Jurkat, Clone E6-1 (cell line): ENCODE measurements around the gene BRS3.

Source experiments
- DNase-seq: peaks from one replicate; pipeline ENCODE4 v3.0.0-alpha.2; 2011; ENCODE audit warnings: low read depth, low spot score
- H3K4me3 ChIP-seq: 2 replicates; pipeline ENCODE4 v1.5.1; 2011; ENCODE audit warnings: mild to moderate bottlenecking, low read length, control low read depth, moderate library complexity

The BRS3 gene

DNA sequence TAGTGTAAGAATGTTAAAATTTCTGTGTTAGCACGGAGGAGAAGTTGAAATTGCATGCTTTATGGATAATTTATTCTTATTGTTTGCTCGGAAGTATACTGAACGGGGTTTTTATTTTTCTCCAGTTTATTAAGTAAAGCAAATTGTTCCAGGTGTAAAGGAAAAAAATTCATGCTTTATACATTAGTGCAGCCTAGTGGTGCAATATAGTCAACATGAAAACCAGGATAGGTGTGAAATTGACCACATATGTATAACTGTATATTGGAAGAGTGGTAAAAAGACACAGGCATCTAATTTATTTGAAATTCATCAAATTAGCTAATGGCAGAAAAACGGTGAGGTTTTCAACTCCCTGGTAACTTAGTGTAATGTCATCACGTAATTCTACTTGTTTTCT, 959 bp downstream of the BRS3 start:
- DNase-seq = no peak
- H3K4me3 ChIP-seq = no peak overlapping the region

- no peak for DNase-seq
Observed at GRCh38 chrX:136491832-136492231, 4.1 kb downstream of the BRS3 start.

DNA sequence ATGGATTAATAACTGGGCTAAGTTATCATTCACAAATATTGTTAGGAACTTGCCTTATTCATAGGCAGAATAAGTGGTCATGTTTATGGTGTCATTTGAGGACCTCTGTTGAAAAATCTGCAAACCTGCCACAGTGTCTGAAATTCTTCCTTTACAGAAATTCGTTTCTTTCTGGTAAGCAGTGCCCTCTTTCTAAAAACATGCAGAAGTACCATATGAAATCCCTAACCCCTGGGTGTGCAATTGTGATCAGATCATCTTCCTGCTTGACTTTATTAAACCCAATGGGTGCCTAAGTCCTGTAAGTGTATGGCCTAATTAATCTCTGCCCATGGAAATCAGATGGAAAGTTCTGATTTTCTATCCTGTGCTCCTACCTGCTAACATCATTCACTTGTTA, 5.3 kb downstream of the BRS3 start:
- no peak for DNase-seq
- H3K4me3 ChIP-seq = no peak overlapping the region

More at GRCh38 chrX:136491832-136492231, 4.1 kb downstream of the BRS3 start:
- no peak overlapping the region for H3K4me3 ChIP-seq

DNA sequence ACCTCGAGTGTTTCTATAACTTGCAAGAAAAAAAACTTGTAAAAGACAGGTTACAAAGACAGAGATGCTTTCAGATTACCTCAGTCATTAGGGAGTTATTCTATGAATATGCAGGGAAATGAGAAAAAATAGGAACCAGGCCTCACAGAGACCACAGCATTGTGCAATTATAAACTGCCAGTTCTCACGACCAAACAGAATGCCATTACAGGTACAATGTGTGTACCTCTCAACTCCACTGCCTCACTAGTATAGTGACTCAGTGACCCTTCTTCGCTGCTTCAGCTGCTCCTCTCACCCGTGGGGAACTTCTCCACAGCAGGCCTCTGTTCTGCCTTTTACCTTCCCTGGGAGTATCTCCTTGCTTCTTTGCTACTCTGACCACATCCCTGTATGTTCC, 7.3 kb downstream of the BRS3 start:
- H3K4me3 ChIP-seq = no peak overlapping the region
- no peak for DNase-seq

GRCh38 chrX:136496186-136496763, 8.5 kb downstream of the BRS3 start:
- H3K4me3 ChIP-seq = peak overlapping the region; percentile 76
- DNase-seq = no peak

DNA sequence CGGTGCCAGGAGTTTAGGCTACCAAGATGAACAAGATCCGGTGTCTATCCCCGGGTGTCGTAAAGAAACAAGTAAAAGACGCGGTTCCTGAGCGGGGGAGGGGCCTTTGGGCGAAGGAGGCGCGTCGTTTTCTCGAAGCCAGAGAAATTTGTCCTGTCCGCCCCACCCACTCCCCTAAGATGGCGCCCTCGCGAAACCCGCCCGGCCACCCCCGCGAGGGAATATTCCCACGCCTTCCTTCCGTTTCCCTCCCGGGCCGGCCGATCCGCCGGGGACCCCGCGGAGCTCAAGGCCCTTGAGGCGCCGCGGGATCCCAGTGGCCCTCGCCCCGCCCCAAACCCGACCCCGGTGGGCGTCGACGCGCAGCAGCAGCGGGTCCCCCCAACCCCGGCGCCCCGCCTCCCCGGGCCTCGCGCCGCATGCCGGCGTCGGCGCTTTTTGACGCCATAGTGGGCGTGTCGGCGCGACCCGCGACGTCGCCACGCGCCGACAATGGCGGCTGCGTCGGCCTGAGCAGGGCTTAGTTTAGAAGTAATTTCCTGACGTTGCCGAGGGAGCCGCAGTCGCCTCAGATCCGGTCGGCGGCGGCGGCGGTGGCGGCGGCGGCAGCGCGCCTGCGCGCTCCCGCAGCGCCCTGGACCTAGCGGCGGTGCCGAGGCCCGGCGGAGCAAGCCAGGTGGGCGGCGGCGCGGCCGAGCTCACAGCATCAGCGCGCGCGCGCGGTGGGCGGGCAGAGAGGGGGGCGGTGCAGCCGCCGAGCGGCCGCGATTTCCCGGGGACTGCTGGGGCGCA, 9.2 kb downstream of the BRS3 start:
- DNase-seq = peak; percentile 89
- peak overlapping the region; percentile 82 for H3K4me3 ChIP-seq

- H3K4me3 ChIP-seq = peak within 1 kb of the TSS; percentile 82
- DNase-seq = no peak
Observed at GRCh38 chrX:136497556-136498052, 9.9 kb downstream of the BRS3 start, which contains the start of gene HTATSF1. TSS of gene HTATSF1 (plus strand) at chrX:136497592. CDS start at chrX:136497685, 93 bp downstream.

GRCh38 chrX:136519069-136519468, 31.3 kb downstream of the BRS3 start:
- no peak for DNase-seq
- no peak overlapping the region for H3K4me3 ChIP-seq

DNA sequence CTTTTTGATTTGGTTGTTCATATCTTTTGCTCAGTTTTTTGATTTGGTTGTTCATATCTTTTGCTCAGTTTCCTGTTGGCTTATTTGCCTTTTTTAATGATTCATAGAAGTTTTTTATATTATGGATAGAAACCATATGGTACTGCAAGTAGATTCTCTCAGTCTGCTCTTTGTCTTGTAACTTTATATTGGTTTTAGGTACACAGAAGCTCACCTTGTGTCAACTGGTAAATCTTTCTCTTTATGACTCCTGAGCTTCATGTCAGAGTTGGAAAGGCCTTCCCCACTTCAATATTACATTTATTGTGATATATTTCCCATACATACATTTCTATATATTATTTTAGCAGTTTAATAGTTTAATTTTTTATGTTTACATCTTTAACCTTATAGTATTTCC, 36.0 kb downstream of the BRS3 start:
- no peak for DNase-seq
- no peak overlapping the region for H3K4me3 ChIP-seq

- no peak overlapping the region for H3K4me3 ChIP-seq
- no peak for DNase-seq
Observed at GRCh38 chrX:136525738-136526606, 38.2 kb downstream of the BRS3 start.

DNA sequence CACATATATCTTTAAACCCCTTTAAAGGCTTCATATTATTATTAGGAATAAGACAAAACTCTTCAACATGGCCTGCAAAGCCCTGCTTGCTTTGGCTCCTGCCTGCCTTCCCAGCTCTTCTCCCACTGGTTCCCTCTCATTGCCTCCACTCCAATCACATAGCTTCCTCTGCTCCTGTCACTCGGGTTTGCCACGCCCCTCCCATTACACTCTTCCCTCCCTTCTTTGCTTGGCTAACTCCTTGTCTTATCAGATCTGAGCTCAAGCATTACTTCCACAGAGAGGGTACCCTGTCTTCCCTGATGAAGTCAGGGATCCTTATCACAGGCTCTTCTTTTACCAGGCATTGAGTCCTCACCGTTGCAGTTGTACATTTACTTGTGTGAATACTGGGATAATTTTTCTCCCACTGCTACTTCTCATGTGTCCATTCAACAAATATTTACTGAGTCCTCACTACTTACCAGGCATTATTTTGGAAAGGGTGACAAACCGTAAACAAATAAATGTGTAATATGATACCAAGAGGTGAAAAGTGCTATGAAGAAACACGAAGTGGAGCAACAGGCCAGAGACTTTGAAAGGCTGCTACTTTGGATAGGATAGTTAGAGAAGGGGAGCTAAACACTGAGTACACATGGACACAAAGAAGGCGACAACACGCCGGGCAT, 41.0 kb downstream of the BRS3 start:
- H3K4me3 ChIP-seq = no peak overlapping the region
- no peak for DNase-seq

DNA sequence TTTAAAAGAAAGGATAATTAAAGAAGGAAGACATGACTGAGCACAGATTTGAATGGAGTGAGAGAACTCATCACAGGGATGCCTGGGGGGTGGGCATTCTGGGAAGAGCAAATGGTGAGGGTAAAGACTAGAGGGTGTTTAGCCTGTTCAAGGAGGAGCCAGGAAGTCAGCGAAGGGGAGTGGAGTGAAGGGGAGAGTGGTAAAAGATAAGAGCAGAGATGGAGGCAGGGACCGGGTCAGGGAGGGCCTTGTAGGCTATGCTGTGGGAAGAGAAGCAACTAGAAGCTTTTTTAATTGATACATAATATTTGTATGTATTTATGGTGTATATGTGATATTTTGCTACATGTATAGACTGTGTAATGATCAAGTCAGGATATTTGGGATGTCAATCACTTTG, 42.0 kb downstream of the BRS3 start:
- peak; percentile 14 for DNase-seq
- H3K4me3 ChIP-seq = no peak overlapping the region

- DNase-seq = no peak
- H3K4me3 ChIP-seq = no peak within 1 kb of the TSS
Observed at GRCh38 chrX:136531951-136532350, 44.2 kb downstream of the BRS3 start, which contains the start of gene VGLL1. TSS of gene VGLL1 (plus strand) at chrX:136532215. CDS start at chrX:136536021, 3,806 bp downstream.

DNA sequence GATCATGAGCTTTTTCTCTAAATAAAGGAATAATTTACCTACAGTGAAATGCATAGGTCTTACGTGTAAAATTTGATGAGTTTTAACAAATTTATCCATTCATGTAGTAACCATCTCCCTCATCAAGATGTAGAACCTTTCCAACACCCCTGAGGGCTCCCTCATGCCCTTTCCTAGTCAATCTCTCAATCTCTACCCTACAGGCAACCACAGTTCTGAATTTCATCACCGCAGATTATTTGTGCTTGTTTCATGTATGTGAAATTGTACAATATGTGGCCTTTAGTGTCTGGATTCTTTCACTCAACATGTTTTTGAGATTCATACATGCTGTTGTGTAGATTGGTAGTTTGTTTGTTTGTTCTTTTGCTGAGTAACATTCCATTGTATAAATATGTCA, 46.4 kb downstream of the BRS3 start:
- H3K4me3 ChIP-seq = no peak overlapping the region
- no peak for DNase-seq

- no peak for DNase-seq
Observed at GRCh38 chrX:136538811-136539210, 51.1 kb downstream of the BRS3 start.

GRCh38 chrX:136540226-136540625, 52.5 kb downstream of the BRS3 start:
- DNase-seq = no peak

More at GRCh38 chrX:136538811-136539210, 51.1 kb downstream of the BRS3 start:
- H3K4me3 ChIP-seq = no peak overlapping the region

GRCh38 chrX:136541294-136541693, 53.5 kb downstream of the BRS3 start:
- no peak overlapping the region for H3K4me3 ChIP-seq
- no peak for DNase-seq

More at GRCh38 chrX:136540226-136540625, 52.5 kb downstream of the BRS3 start:
- no peak overlapping the region for H3K4me3 ChIP-seq

DNA sequence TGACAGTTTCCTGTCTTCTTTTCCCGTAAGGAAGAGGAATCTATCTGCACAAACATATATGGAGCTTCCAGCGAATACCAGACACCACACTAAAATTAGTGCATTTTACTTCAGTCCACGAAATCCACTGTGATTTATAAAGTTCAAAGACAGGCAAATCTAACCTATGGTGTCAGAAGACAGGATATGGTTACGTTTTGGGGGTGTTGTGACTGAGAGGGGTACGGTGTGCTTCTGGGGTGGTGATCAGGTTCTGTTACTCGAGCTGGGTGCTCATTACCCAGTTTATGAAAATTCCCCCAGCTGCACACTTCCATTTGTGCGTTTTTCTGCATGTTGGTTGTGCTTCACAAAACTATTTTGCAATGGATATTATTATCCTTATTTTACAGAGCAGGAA, 54.5 kb downstream of the BRS3 start:
- H3K4me3 ChIP-seq = no peak overlapping the region
- DNase-seq = no peak
